H1 (cell line): ENCODE data around the gene GPER1. TPM values are rescaled to one million over a fixed set of nuclear protein-coding genes. Genes with fewer than 3 reads are reported as not detected.

Source experiments
- CTCF ChIA-PET: fragments of 300-600 bp; sonication (Branson Sonifier 250); formaldehyde crosslinking; loops from one replicate; lab custom pipeline; 2021; ENCODE audit not compliant: partially characterized antibody; lab: Charles Lee
- POLR2A ChIA-PET: fragments of 300-600 bp; sonication (Branson Sonifier 250); formaldehyde crosslinking; loops from one replicate; lab custom pipeline; 2021; ENCODE audit warnings: inconsistent platforms; ENCODE audit not compliant: partially characterized antibody; lab: Charles Lee
- DNase-seq, 2 experiments: peaks; one replicate each; pipeline versions ENCODE4 v3.0.0 to v3.0.0-alpha.2; 2010 to 2022; ENCODE audit warnings: low spot score in 2 of 2, low read depth in 1 of 2, mixed read lengths in 1 of 2
- FAIRE-seq: peaks from 2 replicates; lab custom pipeline; 2011; peaks lifted over from hg19 to GRCh38; lab: Jason Lieb, UNC
- H2AFZ ChIP-seq: 2 replicates; pipeline ENCODE4 v1.8.1; 2012; ENCODE audit warnings: low read length, inconsistent platforms
- H2AK5ac ChIP-seq: 2 replicates; pipeline ENCODE4 v1.6.1; 2013; ENCODE audit warnings: low read depth, low read length
- H2BK120ac ChIP-seq: replicated peaks from 2 replicates; pipeline ENCODE3; 2013; ENCODE audit warnings: low read depth, low read length, inconsistent platforms
- H2BK12ac ChIP-seq: 2 replicates; pipeline ENCODE4 v1.6.1; 2013; ENCODE audit warnings: low read depth, low read length
- H2BK15ac ChIP-seq: 2 replicates; pipeline ENCODE4 v1.6.1; 2013; ENCODE audit warnings: low read length
- H2BK20ac ChIP-seq: 2 replicates; pipeline ENCODE4 v1.6.1; 2013; ENCODE audit warnings: low read length
- H2BK5ac ChIP-seq: 2 replicates; pipeline ENCODE4 v1.6.1; 2013; ENCODE audit warnings: low read depth, low read length
- H3K14ac ChIP-seq: 2 replicates; pipeline ENCODE4 v1.6.1; 2013; ENCODE audit warnings: inconsistent platforms; ENCODE audit not compliant: insufficient read length
- H3K18ac ChIP-seq: 2 replicates; pipeline ENCODE4 v1.6.1; 2013; ENCODE audit warnings: low read length; ENCODE audit errors: extremely low read depth
- H3K23ac ChIP-seq: 2 replicates; pipeline ENCODE4 v1.6.1; 2013; ENCODE audit warnings: inconsistent platforms; ENCODE audit not compliant: insufficient read length
- H3K23me2 ChIP-seq: 2 replicates; pipeline ENCODE4 v1.6.1; 2013; ENCODE audit warnings: low read depth, low read length
- H3K27ac ChIP-seq: 2 replicates; pipeline ENCODE4 v1.6.1; 2011; ENCODE audit warnings: low read depth, low read length, inconsistent platforms
- H3K27me3 ChIP-seq, 4 experiments: replicated peaks in 1 of 4; 1 replicate in 1 of 4; 2 replicates in 3 of 4; pipeline versions ENCODE4 v1.6.1 to v1.8.1; 2011 to 2013; ENCODE audit warnings: low read length in 3 of 4, mild to moderate bottlenecking in 3 of 4, inconsistent platforms in 2 of 4, mixed read lengths in 2 of 4, moderate library complexity in 1 of 4; ENCODE audit not compliant: control insufficient read depth in 3 of 4, insufficient read depth in 3 of 4; ENCODE audit errors: extremely low read depth in 1 of 4
- H3K36me3 ChIP-seq, 4 experiments: 2 replicates each; pipeline versions ENCODE4 v1.6.1 to v1.8.1; 2011 to 2013; ENCODE audit warnings: mild to moderate bottlenecking in 4 of 4, low read length in 3 of 4, moderate library complexity in 2 of 4, control low read depth in 1 of 4, inconsistent platforms in 1 of 4; ENCODE audit not compliant: insufficient read depth in 4 of 4, control insufficient read depth in 2 of 4
- H3K4ac ChIP-seq: replicated peaks from 2 replicates; pipeline ENCODE3; 2013; ENCODE audit warnings: low read length, low read depth, mixed read lengths, inconsistent platforms; ENCODE audit not compliant: insufficient read length
- H3K4me1 ChIP-seq, 4 experiments: replicated peaks in 1 of 4; 1 replicate in 1 of 4; 2 replicates in 3 of 4; pipeline versions ENCODE4 v1.6.1 to v1.8.1; 2011 to 2013; ENCODE audit warnings: low read length in 3 of 4, inconsistent platforms in 2 of 4, mixed read lengths in 1 of 4; ENCODE audit not compliant: insufficient read depth in 4 of 4, control insufficient read depth in 3 of 4
- H3K4me2 ChIP-seq, 2 experiments: 2 replicates each; pipeline versions ENCODE4 v1.6.1 to v1.8.1; 2011 to 2013; ENCODE audit warnings: low read depth in 2 of 2, low read length in 2 of 2, control low read depth in 1 of 2, inconsistent platforms in 1 of 2, mild to moderate bottlenecking in 1 of 2; ENCODE audit not compliant: insufficient read depth in 1 of 2
- H3K4me3 ChIP-seq, 4 experiments: fragments of 200-600, 300-600 bp in 1 of 4; sonication (generic), shearing (Covaris generic), sonication (Bioruptor Twin) in 1 of 4; 2 replicates each; pipeline versions ENCODE4 v1.5.1 to v1.8.1; 2011 to 2016; ENCODE audit warnings: low read length in 4 of 4, low read depth in 3 of 4, control low read depth in 2 of 4, inconsistent platforms in 2 of 4, mild to moderate bottlenecking in 2 of 4, mixed read lengths in 1 of 4, moderate library complexity in 1 of 4; ENCODE audit not compliant: insufficient read depth in 2 of 4; ENCODE audit errors: extremely low read depth in 1 of 4
- H3K56ac ChIP-seq: replicated peaks from 2 replicates; pipeline ENCODE3; 2013; ENCODE audit warnings: low read depth, mild to moderate bottlenecking, mixed read lengths, low read length, inconsistent platforms; ENCODE audit not compliant: insufficient read length
- H3K79me1 ChIP-seq: 2 replicates; pipeline ENCODE4 v1.6.1; 2013; ENCODE audit warnings: low read depth, low read length, control low read depth
- H3K79me2 ChIP-seq, 2 experiments: 2 replicates each; pipeline versions ENCODE4 v1.6.1 to v1.8.1; 2012 to 2013; ENCODE audit warnings: low read length in 2 of 2, mild to moderate bottlenecking in 2 of 2, inconsistent platforms in 1 of 2; ENCODE audit not compliant: insufficient read depth in 2 of 2, control insufficient read depth in 1 of 2
- H3K9ac ChIP-seq, 4 experiments: replicated peaks in 1 of 4; 1 replicate in 1 of 4; 2 replicates in 3 of 4; pipeline versions ENCODE4 v1.6.1 to v1.8.1; 2011 to 2013; ENCODE audit warnings: low read depth in 3 of 4, low read length in 3 of 4, control low read depth in 2 of 4, mild to moderate bottlenecking in 2 of 4, moderate library complexity in 2 of 4, inconsistent platforms in 1 of 4; ENCODE audit errors: extremely low read depth in 1 of 4
- H3K9me3 ChIP-seq, 2 experiments: 2 replicates each; pipeline versions ENCODE4 v1.6.1 to v1.8.1; 2012 to 2013; ENCODE audit warnings: mild to moderate bottlenecking in 2 of 2, moderate library complexity in 2 of 2, control low read depth in 1 of 2, inconsistent platforms in 1 of 2, low read depth in 1 of 2, low read length in 1 of 2, mixed read lengths in 1 of 2; ENCODE audit not compliant: insufficient read depth in 2 of 2
- H4K20me1 ChIP-seq, 2 experiments: replicated peaks in 1 of 2; 2 replicates each; pipeline versions ENCODE3 to v1.8.1; 2011 to 2013; ENCODE audit warnings: inconsistent platforms in 2 of 2, low read length in 2 of 2, mild to moderate bottlenecking in 1 of 2; ENCODE audit not compliant: insufficient read depth in 2 of 2, control insufficient read depth in 1 of 2
- H4K5ac ChIP-seq: 2 replicates; pipeline ENCODE4 v1.6.1; 2013; ENCODE audit warnings: low read length, low read depth, mixed read lengths, inconsistent platforms; ENCODE audit not compliant: insufficient read length
- H4K8ac ChIP-seq: 2 replicates; pipeline ENCODE4 v1.8.0; 2013; ENCODE audit warnings: mild to moderate bottlenecking, moderate library complexity, low read length, inconsistent platforms; ENCODE audit not compliant: insufficient read depth; ENCODE audit errors: extremely low read depth
- H4K91ac ChIP-seq: replicated peaks from 2 replicates; pipeline ENCODE3; 2013; ENCODE audit warnings: low read length, mixed read lengths, inconsistent platforms; ENCODE audit not compliant: insufficient read length
- ASH2L ChIP-seq: fragments of 200-600, 300-600 bp; sonication (generic); IDR thresholded peaks from one replicate; pipeline ENCODE4 v1.7.1; 2017; ENCODE audit warnings: low read length
- BRCA1 ChIP-seq: IDR thresholded peaks from 2 replicates; pipeline ENCODE4 v1.6.1; 2012; ENCODE audit warnings: low read depth, low read length, improper control_type of control experiment
- CEBPB ChIP-seq: IDR thresholded peaks from 2 replicates; pipeline ENCODE4 v1.6.1; 2012; ENCODE audit warnings: low read depth, low read length
- CREB1 ChIP-seq: IDR thresholded peaks from 2 replicates; pipeline ENCODE4 v1.6.1; 2012; ENCODE audit warnings: inconsistent platforms
- JUN ChIP-seq: IDR thresholded peaks from 2 replicates; pipeline ENCODE4 v1.6.1; 2011; ENCODE audit warnings: low read depth, mild to moderate bottlenecking, improper control_type of control experiment, low read length
- JUND ChIP-seq: IDR thresholded peaks from 2 replicates; pipeline ENCODE4 v1.6.1; 2011; ENCODE audit warnings: mild to moderate bottlenecking, improper control_type of control experiment, low read length
- PHF8 ChIP-seq: fragments of 200-600 bp; sonication (generic); conservative IDR thresholded peaks from 2 replicates; pipeline ENCODE4 v1.7.1; 2012; ENCODE audit warnings: low read depth, mild to moderate bottlenecking, inconsistent platforms, low read length, moderate library complexity
- POLR2AphosphoS5 ChIP-seq: IDR thresholded peaks from 2 replicates; pipeline ENCODE4 v1.6.1; 2011; ENCODE audit warnings: low read depth, low read length
- RFX5 ChIP-seq: IDR thresholded peaks from 2 replicates; pipeline ENCODE4 v1.6.1; 2011; ENCODE audit warnings: low read depth, low read length, improper control_type of control experiment, borderline replicate concordance
- SP1 ChIP-seq: IDR thresholded peaks from 2 replicates; pipeline ENCODE4 v1.6.1; 2011; ENCODE audit warnings: low read depth, low read length
- SP2 ChIP-seq: IDR thresholded peaks from 2 replicates; pipeline ENCODE4 v1.6.1; 2012; ENCODE audit warnings: mild to moderate bottlenecking, low read length, inconsistent platforms
- USF2 ChIP-seq: IDR thresholded peaks from 2 replicates; pipeline ENCODE4 v1.6.1; 2011; ENCODE audit warnings: low read length, improper control_type of control experiment
- WGBS, 2 experiments: shearing (Covaris generic) in 1 of 2; methylation state at CpG; one replicate each; pipeline versions ENCODE4 v1.1.6 to v1.1.7; 2013 to 2015; ENCODE audit warnings: low lambda C conversion rate in 2 of 2, mixed read lengths in 2 of 2, inconsistent platforms in 1 of 2, low coverage in 1 of 2, missing lambda C conversion rate in 1 of 2; ENCODE audit not compliant: insufficient replicate concordance in 2 of 2, insufficient coverage in 1 of 2, insufficient read length in 1 of 2; ENCODE audit errors: extremely low coverage in 1 of 2, missing lambda C conversion rate in 1 of 2; 5-methylcytosine and 5-hydroxymethylcytosine counted together
- polyA plus RNA-seq, 7 experiments: library from polyadenylated mRNA; depleted of rRNA in 3 of 7; stranded (reverse) in 5 of 7; unstranded in 2 of 7; fragments of >200 nt in 5 of 7; fragments of 200-250 nt in 2 of 7; gene quantifications; 1 replicate in 5 of 7; 2 replicates in 1 of 7; 4 replicates in 1 of 7; pipeline versions ENCODE4 v1.2.1 to v1.2.3, GENCODE V29; 2011 to 2013; ENCODE audit warnings: missing spikeins in 2 of 7, mixed read lengths in 2 of 7
- total RNA-seq: library from RNA; stranded (reverse); fragmentation: NEBNext Ultra II Directional; extraction: Animal tissue kit (Norgen Biotek cat#: 25700); gene quantifications from 2 replicates; pipeline ENCODE4 v1.2.1, GENCODE V29; 2021
- TF ChIP-seq, protein P1 (sequence below): IDR thresholded peaks from 2 replicates; pipeline ENCODE4 v1.6.1; 2011; ENCODE audit warnings: low read depth, mild to moderate bottlenecking, low read length; ENCODE audit not compliant: insufficient read depth

Gene GPER1
- total and polyA plus RNA-seq, 2 of the 8 experiments (the other 6 are each of a cell fraction or from before 2014, with no cell fraction given) = 0.24 to 0.47 TPM

DNA sequence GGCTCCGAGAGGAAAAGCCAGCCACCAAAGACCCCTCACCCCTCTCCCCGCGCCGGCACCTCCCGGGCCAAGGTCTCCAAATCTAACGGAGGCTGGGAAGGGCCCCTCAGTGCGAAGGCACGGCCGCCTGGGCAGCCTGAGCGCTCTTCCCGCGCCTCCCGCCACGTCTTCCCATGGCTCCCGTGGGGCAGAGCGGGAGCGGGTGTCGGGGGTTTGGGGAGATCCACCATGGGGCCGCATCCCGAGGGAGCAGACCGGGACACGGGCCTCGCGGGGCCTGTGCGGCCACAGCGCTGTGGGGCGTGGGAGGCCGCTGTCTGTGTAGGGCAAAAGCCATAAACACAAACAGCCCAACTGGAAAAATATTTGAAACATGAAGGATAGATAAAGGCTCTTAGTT is 22.4 kb downstream of the GPER1 start:
- H2AFZ ChIP-seq = no peak overlapping the region
- no peak overlapping the region for H2BK120ac ChIP-seq
- no peak overlapping the region for H2AK5ac ChIP-seq
- no peak overlapping the region for H2BK12ac ChIP-seq
- no peak for TF ChIP-seq ASH2L
- TF ChIP-seq SP1 = no peak
- no peak for TF ChIP-seq SP2
- no peak for TF ChIP-seq PHF8
- TF ChIP-seq CREB1 = no peak
- TF ChIP-seq, protein P1, sequence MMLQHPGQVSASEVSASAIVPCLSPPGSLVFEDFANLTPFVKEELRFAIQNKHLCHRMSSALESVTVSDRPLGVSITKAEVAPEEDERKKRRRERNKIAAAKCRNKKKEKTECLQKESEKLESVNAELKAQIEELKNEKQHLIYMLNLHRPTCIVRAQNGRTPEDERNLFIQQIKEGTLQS = no peak
- TF ChIP-seq RFX5 = no peak
- no peak for TF ChIP-seq BRCA1
- TF ChIP-seq JUND = no peak
- TF ChIP-seq USF2 = no peak
- TF ChIP-seq CEBPB = no peak
- no peak for TF ChIP-seq POLR2AphosphoS5
- TF ChIP-seq JUN = no peak
- no peak overlapping the region for H2BK20ac ChIP-seq
- no peak overlapping the region for H3K27ac ChIP-seq
- H3K4me1 ChIP-seq = no peaks in the 10 kb centered on the region
- FAIRE-seq (no peak), DNase-seq (no peak)
- H2BK5ac ChIP-seq = no peak overlapping the region
- H4K5ac ChIP-seq = no peak overlapping the region
- H3K9ac ChIP-seq = no peak overlapping the region
- H3K18ac ChIP-seq = no peak overlapping the region
- H3K79me2 ChIP-seq = peaks cover 0 to 6% of the 10 kb centered on the region in 2 experiments; a peak in 1 of 4 replicates
- ChIA-PET CTCF (interaction anchor here (0.9 to 2.7 kb wide), 2 partner anchors 9 to 13 kb away, joined by 3 to 11 read pairs; no protein-coding TSS in a partner anchor), POLR2A (no interaction called here)
- H4K20me1 ChIP-seq = peaks cover 0 to 12% of the 10 kb centered on the region in 2 experiments
- no peak overlapping the region for H3K4ac ChIP-seq
- H3K14ac ChIP-seq = no peak overlapping the region
- H3K27me3 ChIP-seq = no peaks in the 10 kb centered on the region
- WGBS, 2 experiments = 93% methylated on average over 28 of the region's 28 CpGs; no CpG with 5 or more reads in 1 of the 2 experiments
- no peak overlapping the region for H4K91ac ChIP-seq
- H3K23ac ChIP-seq = no peak overlapping the region
- H2BK15ac ChIP-seq = no peak overlapping the region
- H3K23me2 ChIP-seq = no peaks in the 10 kb centered on the region
- H3K4me3 ChIP-seq = no peak overlapping the region
- H3K4me2 ChIP-seq = no peak overlapping the region
- H3K56ac ChIP-seq = no peak overlapping the region
- no peaks in the 10 kb centered on the region for H3K36me3 ChIP-seq
- no peaks in the 10 kb centered on the region for H3K9me3 ChIP-seq
- no peak overlapping the region; the same call in 1 of the 2 replicates for H4K8ac ChIP-seq
- peaks cover 13% of the 10 kb centered on the region for H3K79me1 ChIP-seq
